ENCODE results near the gene TMEM8B. TPM values are rescaled to one million over a fixed set of nuclear protein-coding genes. Genes with fewer than 3 reads are reported as not detected.

TMEM8B gene
- polyA plus RNA-seq, 3 donors = 2.6 to 11.6 (median 3.8) TPM

GRCh38 chr9:35841645-35841900 is 12.5 kb downstream of the TMEM8B start:
- Mint-ChIP-seq H3K36me3 (peaks cover 32 to 46% of the 10 kb centered on the region in 2 donors), H3K27ac (peak overlapping the region in 4 of 7 donors; percentile 18 to 63 (median 52)), H3K4me3 (peak overlapping the region in 1 of 2 donors; percentile 51), H3K9me3 (peaks cover 7 to 10% (median 8%) of the 10 kb centered on the region in 7 donors), H3K4me1 (peaks cover 77% of the 10 kb centered on the region), H3K27me3 (ENCODE audit: low read depth in 3 of 3) (peaks cover 17 to 27% (median 27%) of the 10 kb centered on the region in 3 donors)
- no peak overlapping the region for H3K4me2 ChIP-seq (replicated peaks; ENCODE audit: extremely low read depth, low read length, poor library complexity, severe bottlenecking)
- no CpG with 5 or more reads among the region's 5 CpGs for whole genome bisulfite sequencing (ENCODE audit: insufficient coverage)
- H2AFZ ChIP-seq (ENCODE audit: insufficient read depth, low read depth, low read length, poor library complexity, severe bottlenecking) = no peak overlapping the region
- H3K9ac ChIP-seq (ENCODE audit: insufficient read depth, low read length, poor library complexity, severe bottlenecking) = no peak overlapping the region
- H3K4me1 ChIP-seq (ENCODE audit: control insufficient read depth in 1 of 2, insufficient read depth in 2 of 2, low read length in 2 of 2) = peaks cover 68% of the 10 kb centered on the region in 2 donors
- H3K27ac ChIP-seq (ENCODE audit: low read depth in 1 of 2, low read length in 2 of 2) = no peak overlapping the region
- H3K27me3 ChIP-seq (ENCODE audit: control insufficient read depth in 2 of 2, insufficient read depth in 2 of 2, low read length in 2 of 2) = no peaks in the 10 kb centered on the region
- no peak for DNase-seq
- no peaks in the 10 kb centered on the region for H4K20me1 ChIP-seq (ENCODE audit: insufficient read depth, low read length)
- H3K36me3 ChIP-seq (replicated peaks in 1 of 2; ENCODE audit: control insufficient read depth in 1 of 2, insufficient read depth in 2 of 2, low read length in 2 of 2) = no peaks in the 10 kb centered on the region
- no peaks in the 10 kb centered on the region for H3K9me3 ChIP-seq (replicated peaks in 1 of 2; ENCODE audit: control insufficient read depth in 1 of 2, insufficient read depth in 1 of 2, low read length in 2 of 2)
- intact Hi-C loops (cut with micrococcal nuclease) = no loop called here
- no peak overlapping the region for H3K4me3 ChIP-seq (replicated peaks in 1 of 3; ENCODE audit: low read depth in 2 of 3, low read length in 3 of 3)
- TF ChIP-seq CTCF (IDR thresholded peaks at IDR 0.05) = no peak
- no peaks in the 10 kb centered on the region for H3K79me2 ChIP-seq (ENCODE audit: insufficient read depth, low read length)

- no peak overlapping the region for H2AFZ ChIP-seq (ENCODE audit: insufficient read depth, low read depth, low read length, poor library complexity, severe bottlenecking)
- H3K9me3 Mint-ChIP-seq = peaks cover 7 to 10% (median 8%) of the 10 kb centered on the region in 7 donors
- no peaks in the 10 kb centered on the region for H4K20me1 ChIP-seq (ENCODE audit: insufficient read depth, low read length)
- peak in 2 of 3 donors; percentile 30 to 62 for DNase-seq
- TF ChIP-seq CTCF (IDR thresholded peaks at IDR 0.05) = no peak
- H3K4me3 Mint-ChIP-seq = peak overlapping the region; percentile 20 to 80
- peak overlapping the region in 1 of 3 experiments; percentile 60 for H3K4me3 ChIP-seq (replicated peaks in 1 of 3; ENCODE audit: low read depth in 2 of 3, low read length in 3 of 3)
- peaks cover 36 to 47% of the 10 kb centered on the region in 2 donors for H3K36me3 Mint-ChIP-seq
- intact Hi-C loops (cut with micrococcal nuclease) = no loop called here
- no peaks in the 10 kb centered on the region for H3K9me3 ChIP-seq (replicated peaks in 1 of 2; ENCODE audit: control insufficient read depth in 1 of 2, insufficient read depth in 1 of 2, low read length in 2 of 2)
- H3K9ac ChIP-seq (ENCODE audit: insufficient read depth, low read length, poor library complexity, severe bottlenecking) = no peak overlapping the region
- peaks cover 74% of the 10 kb centered on the region in 2 donors for H3K4me1 ChIP-seq (ENCODE audit: control insufficient read depth in 1 of 2, insufficient read depth in 2 of 2, low read length in 2 of 2)
- no peaks in the 10 kb centered on the region for H3K36me3 ChIP-seq (replicated peaks in 1 of 2; ENCODE audit: control insufficient read depth in 1 of 2, insufficient read depth in 2 of 2, low read length in 2 of 2)
- H3K27ac Mint-ChIP-seq = peak overlapping the region in 6 of 7 donors; percentile 54 to 91 (median 82)
- H3K79me2 ChIP-seq (ENCODE audit: insufficient read depth, low read length) = no peaks in the 10 kb centered on the region
- peaks cover 23 to 31% (median 26%) of the 10 kb centered on the region in 3 donors for H3K27me3 Mint-ChIP-seq (ENCODE audit: low read depth in 3 of 3)
- peak overlapping the region; percentile 12 to 52 for H3K27ac ChIP-seq (ENCODE audit: low read depth in 1 of 2, low read length in 2 of 2)
- H3K4me1 Mint-ChIP-seq = peaks cover 79% of the 10 kb centered on the region
- peak overlapping the region; percentile 45 for H3K4me2 ChIP-seq (replicated peaks; ENCODE audit: extremely low read depth, low read length, poor library complexity, severe bottlenecking)
- 98% methylated on average over 10 of the region's 17 CpGs for WGBS (ENCODE audit: insufficient coverage)
- peaks cover 0 to under 1% of the 10 kb centered on the region in 2 donors for H3K27me3 ChIP-seq (ENCODE audit: control insufficient read depth in 2 of 2, insufficient read depth in 2 of 2, low read length in 2 of 2)
Measured at GRCh38 chr9:35842020-35842745, 13.2 kb downstream of the TMEM8B start.
